HG02981 (cell line): ENCODE results near the gene ATP1A1.

ENCODE experiments used
- ATAC-seq: cut with Tn5 transposase; IDR thresholded peaks from one replicate; pipeline ENCODE4 v1.9.1; 2021; ENCODE audit warnings: mild to moderate bottlenecking, moderate library complexity; ENCODE audit not compliant: unreplicated experiment

The ATP1A1 gene

DNA sequence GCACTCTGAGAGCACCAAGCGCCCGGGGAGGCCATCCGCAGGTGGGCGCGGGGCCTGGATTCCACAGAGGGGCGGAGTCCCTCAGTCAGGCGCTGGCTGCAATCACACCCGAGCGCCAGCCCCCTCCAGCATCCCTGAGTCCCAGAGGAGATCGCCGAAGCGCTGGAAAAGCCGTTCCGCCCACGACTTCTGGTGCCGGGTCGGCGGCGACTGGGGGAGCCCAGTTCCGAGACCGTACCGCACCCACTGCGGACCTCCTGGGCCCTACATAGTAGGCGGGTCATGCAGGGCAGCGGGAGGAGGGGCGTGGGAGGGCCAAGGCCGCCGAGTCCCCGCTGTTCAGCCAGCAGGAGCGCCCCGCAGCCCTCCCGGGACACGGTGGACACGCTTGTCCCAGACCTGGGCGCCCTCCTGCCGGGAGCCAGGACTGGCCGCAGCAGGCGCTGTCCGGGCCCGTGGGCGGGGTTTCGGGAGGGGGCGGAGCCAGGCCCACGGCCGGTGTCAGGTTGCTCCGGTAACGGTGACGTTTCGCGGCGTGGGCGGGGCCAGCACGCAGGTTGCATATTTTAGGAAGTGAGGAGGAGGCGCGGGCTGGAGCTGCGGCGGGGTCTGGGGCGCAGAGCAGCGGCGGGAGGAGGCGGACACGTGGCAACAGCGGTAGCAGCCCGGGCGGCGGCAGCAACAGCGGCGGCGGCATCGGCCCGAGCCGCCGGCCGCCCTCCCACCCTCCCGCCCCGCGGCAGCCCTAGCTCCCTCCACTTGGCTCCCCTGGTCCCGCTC lies at the start of gene ATP1A1:
Gene ATP1A1 (plus strand): TSS at position 594 of the 780 bp plus-strand sequence. CDS start 268 bp downstream, outside the sequence.
- ATAC-seq, result peak; percentile 63

DNA sequence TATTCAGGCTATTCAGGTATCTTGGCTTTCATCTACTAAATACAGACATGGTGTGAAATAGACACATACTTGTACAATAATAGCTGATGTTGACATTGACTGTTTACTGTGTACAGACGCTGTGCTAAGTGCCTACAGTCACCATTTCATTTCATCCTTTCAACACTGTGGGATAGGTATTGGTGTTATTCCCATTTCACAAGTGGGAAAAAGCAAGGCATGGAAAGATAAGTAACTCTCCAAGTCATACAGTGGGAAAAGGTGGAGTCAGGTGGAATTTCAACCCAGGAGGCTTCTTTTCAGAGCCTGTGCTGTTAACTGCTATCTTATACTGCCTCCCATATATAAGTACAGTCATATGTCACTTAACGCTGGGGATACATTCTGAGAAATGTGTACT lies 49.6 kb upstream of the ATP1A1 start:
- no peak for ATAC-seq

DNA sequence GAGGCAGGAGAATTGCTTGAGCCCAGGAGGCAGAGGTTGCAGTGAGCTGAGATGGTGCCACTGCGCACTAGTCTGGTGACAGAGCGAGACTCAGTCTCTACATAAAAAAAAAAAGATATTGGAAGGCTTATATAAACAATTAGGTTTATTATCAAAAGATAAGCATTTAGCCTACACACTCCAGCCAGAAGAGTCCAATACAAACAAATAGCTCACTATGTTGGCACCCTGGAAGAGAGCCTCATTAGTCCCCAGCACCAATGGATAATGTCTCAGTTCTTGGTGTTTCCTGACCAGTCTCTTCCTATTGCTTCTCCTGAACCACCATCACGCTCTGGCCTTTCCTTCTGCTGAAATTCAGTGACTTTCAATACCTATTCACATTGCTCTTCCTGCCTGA lies 48.6 kb upstream of the ATP1A1 start:
- ATAC-seq, result no peak

DNA sequence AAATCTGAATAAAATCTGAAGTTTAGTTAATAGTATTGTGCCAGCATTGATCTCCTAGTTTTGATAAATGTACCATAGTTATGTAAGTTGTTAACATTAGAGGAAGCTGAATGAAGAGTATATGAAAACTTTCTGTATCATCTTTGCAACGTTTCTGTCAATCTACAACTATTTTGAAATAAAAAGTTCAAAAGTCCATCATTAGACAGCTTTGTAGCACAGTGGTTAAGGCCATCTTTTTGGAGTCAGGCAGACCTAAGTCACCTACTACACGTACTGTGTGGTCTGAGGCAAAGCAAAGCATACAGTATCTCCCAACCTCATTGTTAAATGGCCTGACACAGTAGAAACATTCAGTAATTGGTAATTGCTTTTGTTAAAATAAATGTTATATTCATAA lies 47.9 kb upstream of the ATP1A1 start:
- ATAC-seq, result no peak

DNA sequence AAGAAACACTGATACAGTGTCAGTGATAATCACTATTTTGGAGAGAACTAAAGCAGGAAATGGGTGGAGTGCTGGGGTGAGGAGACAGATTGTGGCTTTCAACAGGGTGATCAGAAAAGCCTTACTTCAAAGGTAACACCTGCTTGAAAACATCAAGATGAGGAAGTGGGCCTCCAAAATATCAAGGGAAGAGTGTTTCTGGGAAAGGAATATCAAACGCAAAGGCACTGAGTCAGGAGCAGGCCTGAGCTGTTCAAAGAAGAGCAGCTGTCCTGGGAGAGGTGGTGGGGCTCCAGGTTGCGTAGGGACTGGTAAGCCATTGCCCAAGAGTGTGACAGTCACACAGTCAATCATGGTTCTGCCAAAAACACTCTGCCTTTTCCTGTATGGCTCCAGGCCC lies 47.1 kb upstream of the ATP1A1 start:
- no peak for ATAC-seq

DNA sequence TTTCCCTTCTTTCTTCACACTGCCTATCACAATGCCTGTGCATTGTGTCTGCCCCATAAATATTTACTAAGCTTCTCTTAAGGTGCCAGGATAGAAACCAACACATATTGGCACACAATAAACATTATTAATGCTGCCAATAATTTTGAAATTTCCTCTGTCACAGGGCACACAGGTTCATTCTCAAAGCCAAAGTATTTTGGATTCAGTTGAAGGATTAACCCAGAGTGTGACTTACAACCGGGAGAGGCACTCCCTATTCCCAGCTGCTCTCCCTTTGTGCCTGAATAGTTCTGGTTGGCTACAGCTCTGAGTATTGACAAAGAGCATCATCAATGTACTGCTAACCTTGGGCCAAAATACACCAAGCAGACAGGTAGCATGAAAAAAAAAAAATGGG lies 46.6 kb upstream of the ATP1A1 start:
- no peak for ATAC-seq

DNA sequence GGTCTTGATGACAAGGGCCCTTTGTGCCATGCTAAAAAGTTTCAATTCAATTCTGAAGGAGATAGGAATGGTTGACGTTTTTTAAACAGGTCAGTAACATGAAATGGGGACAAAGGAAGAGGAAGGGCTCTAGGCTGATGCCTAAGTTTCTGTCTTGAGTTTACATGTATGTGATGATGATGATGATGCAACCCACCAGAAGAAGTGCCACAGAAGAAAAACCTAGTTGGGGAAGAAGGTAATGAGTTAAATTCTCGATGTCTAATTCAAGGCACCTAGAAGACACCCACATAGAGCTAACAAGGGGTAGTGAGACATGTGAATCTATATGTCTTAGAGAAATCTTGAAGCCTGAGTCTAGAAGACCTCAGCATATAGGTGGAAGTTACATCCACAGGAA lies 44.4 kb upstream of the ATP1A1 start:
- ATAC-seq, result no peak

DNA sequence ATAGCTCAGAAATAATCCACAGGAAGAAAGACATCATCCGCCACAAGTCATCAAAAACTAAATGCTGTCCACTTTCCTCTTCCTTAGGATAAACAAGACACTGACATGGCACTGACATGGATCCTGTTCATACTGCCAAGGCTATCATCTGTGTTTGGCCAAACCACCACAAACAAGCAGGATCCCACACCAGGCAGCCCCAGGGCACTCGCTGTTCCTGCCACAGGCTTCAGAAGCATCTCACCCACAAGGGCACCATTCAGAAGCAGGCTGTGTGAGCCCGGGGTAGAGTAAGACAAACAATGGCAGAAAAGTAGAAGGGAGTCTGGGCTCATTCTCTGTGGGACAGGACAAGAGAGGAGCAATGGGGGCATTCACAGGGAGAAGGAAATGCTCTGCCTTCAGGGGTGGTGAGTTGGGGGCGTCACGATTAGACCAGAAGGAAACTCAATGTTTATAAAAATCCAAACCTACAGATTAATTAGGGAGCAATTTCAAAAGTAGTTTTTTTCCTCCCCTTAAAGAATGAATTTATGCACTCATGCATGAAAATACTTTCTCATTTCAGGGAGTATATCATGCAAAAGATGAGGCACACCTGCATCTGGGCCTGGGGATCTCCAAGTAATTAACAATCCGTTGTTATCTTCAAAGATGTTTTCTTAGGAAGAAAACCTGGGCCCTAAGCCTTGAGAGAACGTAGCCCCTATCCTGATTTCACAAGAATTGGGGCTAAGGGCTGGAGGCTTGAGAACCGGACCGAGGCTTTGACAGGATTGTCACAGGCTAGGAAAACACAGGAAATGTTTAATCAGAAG lies 43.3 kb upstream of the ATP1A1 start:
- no peak for ATAC-seq

DNA sequence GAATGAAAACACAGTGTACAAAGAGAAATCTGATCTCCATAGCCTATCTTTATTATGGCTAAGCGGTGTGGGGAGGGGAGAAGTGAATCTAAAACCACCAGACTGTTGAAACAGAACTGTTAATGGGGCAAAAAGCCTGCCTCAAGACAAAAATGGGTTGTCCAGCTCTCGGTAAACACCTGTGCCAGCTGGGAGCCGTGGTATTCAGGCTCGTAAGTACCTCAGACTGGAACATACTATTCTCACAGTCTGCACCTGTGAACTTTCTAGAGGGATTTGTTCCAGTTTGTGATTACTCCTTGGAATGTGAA lies 42.7 kb upstream of the ATP1A1 start:
- ATAC-seq, result no peak

DNA sequence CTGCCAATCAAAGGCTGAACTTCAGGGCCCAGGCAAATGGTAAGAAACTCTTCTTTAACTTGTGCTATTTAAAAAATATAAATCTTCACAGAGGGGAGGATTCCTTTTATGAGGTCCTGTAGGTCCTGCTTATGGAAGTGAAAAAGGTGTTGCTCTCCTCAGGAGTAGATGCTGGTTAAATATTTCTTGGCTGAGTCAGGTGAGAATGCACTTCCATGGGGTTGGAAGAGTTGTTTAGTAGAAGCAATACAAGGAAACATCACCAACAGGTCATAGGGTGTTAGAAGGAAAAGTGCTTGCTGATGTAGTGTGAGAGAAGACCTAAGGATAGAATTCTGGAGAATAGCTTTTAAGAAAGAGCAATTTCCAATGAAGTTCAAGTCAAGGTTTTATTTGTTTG lies 42.2 kb upstream of the ATP1A1 start:
- ATAC-seq, result no peak

DNA sequence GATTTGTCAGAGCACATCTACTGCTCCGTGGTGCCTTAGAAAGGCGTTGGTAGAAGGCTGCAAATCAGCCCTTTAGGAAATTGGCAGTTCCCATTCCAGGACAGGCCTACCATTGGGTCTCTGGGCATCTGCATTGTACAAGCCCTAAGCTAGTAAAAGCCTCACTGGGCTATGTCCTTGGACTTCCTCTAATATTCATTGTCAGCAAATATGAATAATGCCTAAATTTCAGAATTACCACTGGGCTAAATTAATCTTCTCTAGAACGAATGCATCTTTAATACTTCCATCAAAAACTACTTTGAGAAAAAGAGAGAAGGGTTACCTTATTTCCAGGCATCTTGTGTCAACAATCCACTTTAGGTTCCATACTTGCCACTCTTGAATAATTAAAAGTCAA lies 41.5 kb upstream of the ATP1A1 start:
- no peak for ATAC-seq

DNA sequence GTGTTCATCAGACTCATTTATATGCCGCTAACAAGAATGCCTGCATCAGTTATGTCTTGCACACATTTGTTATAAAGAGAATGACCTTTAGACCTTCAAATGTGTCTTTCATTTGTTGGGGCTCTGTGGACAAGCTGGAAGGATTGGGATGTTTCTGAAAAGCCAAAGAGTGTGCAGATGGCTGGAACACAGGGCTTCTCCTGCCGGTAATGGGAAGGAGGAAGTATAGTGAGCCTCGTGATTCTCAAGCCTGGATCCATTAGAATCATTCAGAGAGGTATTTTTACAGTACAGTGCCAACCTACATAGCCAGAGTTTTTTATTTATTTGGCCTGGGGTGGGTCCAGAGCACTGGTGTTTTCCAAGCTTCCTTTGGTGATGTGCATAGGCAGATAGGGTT lies 40.6 kb upstream of the ATP1A1 start:
- no peak for ATAC-seq

DNA sequence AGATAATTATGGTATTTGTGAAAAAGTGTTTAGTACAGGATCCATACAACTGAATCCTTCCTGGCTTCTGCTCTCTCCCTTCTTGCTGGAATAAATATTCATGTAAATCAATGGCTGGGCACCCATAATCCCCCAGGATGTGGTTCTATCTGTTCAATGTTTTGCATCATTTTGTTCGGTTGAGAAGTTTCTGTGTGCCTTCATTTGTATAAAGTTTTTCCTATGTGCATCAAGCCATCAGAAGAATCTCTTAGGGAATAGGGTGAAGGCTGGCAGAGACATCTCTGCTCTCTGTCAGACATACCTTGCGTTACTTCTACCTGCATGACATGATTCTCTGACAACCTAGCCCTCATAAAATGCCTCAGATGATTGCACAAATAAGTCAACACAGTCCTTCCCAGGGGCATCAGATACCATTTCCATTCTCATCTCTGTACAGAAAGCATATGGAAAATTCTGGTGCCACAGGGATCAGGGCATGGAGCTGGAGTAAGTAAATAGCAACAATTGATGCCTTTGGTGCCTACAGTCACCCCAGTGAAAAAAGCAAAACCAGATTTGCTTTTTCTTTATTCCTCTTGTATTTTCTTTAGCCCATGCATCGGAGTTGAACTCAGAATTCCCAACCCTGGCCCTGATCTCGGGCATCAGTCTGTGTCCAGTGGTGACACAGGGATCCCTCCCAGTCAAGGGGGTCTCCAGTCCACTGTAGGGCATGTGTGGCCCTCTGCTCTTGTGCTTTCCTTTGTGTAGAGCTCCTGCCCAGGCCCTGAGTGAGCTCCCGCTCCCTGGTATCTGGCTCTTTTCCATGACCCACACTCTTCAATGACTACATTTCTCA lies 39.7 kb upstream of the ATP1A1 start:
- ATAC-seq, result no peak

DNA sequence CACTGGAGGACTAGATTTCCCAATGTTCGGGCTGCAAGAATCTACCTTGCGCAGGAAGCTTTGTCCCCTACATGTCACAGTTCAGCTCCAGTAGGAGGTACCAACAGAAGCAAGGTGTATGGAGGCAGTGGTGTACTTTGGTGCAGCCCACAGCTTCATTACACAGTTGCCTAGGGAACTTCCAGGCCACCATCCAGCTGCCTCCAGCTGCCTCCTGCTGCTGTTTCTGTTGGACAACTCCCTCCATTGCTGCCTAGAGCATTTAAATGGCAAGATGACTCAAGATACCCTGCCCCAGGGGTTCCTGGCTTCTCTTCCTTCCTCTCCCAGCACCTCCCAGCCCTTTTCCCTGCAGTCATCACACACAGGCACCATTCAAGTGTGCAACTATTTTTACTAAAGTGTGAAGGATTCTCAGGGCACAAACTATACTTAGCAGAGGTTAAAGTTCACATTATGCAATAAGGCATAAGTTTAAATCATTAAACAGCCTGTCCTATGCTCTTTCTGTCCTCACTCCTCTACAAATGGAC lies 39.0 kb upstream of the ATP1A1 start:
- ATAC-seq, result no peak

DNA sequence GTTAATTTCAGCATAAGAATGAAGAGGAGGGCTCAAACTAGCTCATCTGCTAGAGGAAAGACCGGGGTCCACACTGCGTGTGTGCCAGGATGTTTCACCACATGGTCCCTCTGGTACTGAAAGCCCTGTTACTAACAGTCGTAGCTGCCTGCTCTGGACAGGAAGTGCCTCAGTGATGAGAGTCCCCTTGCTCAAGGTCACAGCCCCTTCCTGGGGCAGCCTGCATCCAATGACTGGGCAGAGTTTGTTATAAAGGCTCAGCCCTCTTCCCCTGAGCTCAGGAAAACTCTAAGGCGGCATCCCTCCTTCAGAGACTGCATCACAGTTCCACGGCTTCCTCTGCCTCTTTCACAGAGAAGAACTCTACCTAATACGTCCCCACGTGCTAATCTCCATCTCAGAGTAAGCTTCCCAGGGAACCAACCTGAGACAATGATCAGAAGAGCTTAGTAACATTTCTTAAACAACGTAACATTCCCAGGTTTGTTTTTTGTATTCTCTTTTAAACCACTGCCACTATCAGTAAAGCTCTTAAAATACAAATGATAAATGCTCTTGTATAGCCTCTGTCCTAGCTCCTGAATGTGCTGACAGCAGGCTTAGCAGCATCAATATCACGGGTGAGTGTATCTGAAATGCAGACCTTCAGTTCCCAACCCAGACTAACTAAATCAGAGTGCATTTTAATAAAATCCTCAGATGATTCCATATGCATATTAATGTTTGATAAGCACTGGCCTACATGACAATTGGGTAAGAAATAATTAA lies 38.0 kb upstream of the ATP1A1 start:
- no peak for ATAC-seq

DNA sequence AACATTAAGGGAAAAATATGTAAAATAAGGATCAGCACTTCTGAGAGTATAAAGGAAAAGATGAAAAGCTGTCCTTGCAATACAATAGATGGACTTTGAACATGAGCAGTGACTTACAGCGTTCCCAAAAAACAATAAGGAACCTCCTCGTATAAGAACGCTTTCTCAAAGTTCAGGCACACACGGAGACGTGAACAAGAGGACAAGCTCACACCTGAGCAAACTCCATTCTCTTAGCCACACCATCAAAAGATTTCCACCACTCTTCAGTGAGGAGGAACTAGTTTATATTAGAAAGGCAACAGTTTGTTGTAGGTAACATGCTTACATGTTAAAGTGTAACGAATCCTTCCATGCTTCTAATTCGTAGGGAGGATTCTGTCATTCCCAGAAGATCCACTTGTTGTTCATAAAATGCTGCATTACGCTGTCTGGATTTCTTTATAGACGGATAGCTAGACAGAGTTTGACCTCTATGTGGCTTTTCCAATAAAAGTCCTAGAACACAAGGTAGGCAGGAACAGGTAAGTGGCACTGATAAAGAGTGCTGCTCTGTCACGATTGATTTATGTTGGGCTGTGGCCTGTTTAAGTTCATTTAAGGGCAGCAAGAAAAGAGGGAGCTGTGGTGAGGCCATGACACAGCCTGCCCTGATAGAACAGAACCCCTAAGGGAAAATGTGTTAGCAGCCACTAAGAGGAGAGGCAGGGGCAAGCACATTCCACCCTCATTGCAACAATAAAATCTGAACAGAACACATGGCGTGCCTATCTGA lies 37.0 kb upstream of the ATP1A1 start:
- ATAC-seq, result no peak

DNA sequence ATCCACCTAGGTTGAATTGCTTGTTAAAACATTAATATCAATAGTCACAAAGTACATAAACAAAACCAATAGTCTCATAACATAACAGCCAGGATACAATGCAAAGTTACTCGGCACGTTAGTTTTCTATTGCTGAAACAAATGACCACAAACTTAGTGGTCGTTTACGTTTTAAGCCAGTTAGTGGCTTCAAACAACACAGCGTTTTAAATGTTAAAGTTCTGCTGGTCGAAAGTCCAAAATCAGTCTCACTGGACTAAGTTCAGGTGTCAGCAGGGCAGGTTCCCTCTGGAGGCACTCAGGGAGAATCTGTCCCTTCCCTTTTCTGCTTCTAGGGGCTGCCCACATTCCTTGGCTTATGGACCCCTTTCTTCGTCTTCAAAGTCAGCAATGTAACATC lies 35.6 kb upstream of the ATP1A1 start:
- ATAC-seq, result no peak

DNA sequence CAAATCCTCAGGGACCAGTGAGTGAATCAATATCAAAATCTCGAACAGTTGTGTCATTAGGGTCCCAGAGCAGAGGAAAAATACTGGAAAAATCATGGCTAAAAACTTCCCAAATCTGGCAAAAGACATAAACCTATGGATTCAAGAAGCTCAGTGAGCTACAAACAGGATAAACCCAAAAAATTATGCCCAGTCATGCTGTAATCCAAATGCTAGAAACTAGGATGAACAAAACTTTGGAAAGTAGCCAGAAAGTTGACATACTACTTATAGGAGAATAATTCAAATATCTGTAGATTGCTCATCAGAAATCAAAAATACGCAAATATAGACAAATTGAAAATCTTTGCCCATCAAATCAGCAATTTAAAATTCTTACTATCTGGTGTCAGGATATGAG lies 34.6 kb upstream of the ATP1A1 start:
- no peak for ATAC-seq

DNA sequence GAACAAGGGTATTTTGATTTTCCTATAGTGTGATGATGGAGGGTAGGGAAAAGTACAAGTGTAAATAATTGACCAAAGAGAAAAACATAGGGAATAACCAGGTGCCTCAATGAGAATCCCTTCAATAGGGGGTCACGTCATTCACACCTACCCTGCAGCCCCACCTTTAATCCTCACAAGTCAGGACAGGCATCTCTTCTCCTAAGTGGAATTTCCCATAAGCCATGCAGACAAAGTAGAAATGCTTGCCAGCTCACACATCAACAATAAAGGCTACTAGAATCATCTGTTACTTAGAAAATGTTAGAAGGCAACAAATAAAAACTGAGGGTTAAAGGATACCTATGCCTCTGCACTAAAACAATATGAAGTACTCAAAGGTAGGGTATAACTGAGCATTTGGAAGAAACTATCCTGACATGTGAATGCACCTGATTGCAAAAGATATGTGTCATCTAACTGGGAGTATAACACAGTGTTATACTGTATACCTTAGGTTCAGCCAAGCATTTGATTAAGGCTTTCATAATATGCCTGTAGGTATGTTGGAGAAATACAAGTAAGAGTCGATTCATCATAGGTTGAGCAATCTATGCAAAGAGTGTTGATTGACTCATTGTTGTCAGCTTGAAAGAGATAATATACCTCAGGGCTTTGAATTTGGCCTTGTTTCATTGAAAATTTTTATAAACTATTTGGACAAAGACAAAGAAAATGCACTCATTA lies 32.4 kb upstream of the ATP1A1 start:
- no peak for ATAC-seq
